Astrocyte (in vitro differentiated cells and primary cell): ENCODE data around the gene AMACR. TPM values are rescaled to one million over a fixed set of nuclear protein-coding genes. Genes with fewer than 3 reads are reported as not detected.

ENCODE experiments used
- DNase-seq: peaks from one replicate; pipeline ENCODE4 v3.0.0-alpha.2; 2010; ENCODE audit warnings: low read depth
- FAIRE-seq: peaks from 2 replicates; lab custom pipeline; 2011; peaks lifted over from hg19 to GRCh38; lab: Jason Lieb, UNC
- H2AFZ ChIP-seq: 2 replicates; pipeline ENCODE4 v1.6.0; 2012; ENCODE audit warnings: low read depth, low read length, inconsistent platforms
- H3K27ac ChIP-seq: 2 replicates; pipeline ENCODE4 v1.5.1; 2011; ENCODE audit warnings: low read depth, low read length, inconsistent platforms
- H3K27me3 ChIP-seq: 2 replicates; pipeline ENCODE4 v1.6.0; 2011; ENCODE audit warnings: low read length, inconsistent platforms; ENCODE audit not compliant: insufficient read depth
- H3K36me3 ChIP-seq: 2 replicates; pipeline ENCODE4 v1.5.1; 2011; ENCODE audit warnings: low read length, inconsistent platforms; ENCODE audit not compliant: insufficient read depth
- H3K4me1 ChIP-seq: 2 replicates; pipeline ENCODE4 v1.5.1; 2011; ENCODE audit warnings: low read length, inconsistent platforms; ENCODE audit not compliant: insufficient read depth
- H3K4me2 ChIP-seq: 2 replicates; pipeline ENCODE4 v1.6.0; 2012; ENCODE audit warnings: low read length, inconsistent platforms
- H3K4me3 ChIP-seq: 2 replicates; pipeline ENCODE4 v1.5.1; 2011; ENCODE audit warnings: low read depth, mild to moderate bottlenecking, low read length, inconsistent platforms; ENCODE audit not compliant: insufficient read depth
- H3K79me2 ChIP-seq: 2 replicates; pipeline ENCODE4 v1.6.0; 2012; ENCODE audit warnings: mild to moderate bottlenecking, low read length, inconsistent platforms; ENCODE audit not compliant: insufficient read depth
- H3K9ac ChIP-seq: 2 replicates; pipeline ENCODE4 v1.6.0; 2012; ENCODE audit warnings: mild to moderate bottlenecking, low read length, inconsistent platforms
- H3K9me3 ChIP-seq: 2 replicates; pipeline ENCODE4 v1.5.1; 2012; ENCODE audit warnings: low read depth, mild to moderate bottlenecking, low read length, inconsistent platforms; ENCODE audit not compliant: insufficient read depth
- H4K20me1 ChIP-seq: 2 replicates; pipeline ENCODE4 v1.6.0; 2012; ENCODE audit warnings: low read length, inconsistent platforms; ENCODE audit not compliant: insufficient read depth
- H3K27ac Mint-ChIP-seq: one replicate; pipeline ENCODE4 v1.8.0; 2021; ENCODE audit warnings: mild to moderate bottlenecking, mixed read lengths; ENCODE audit not compliant: unreplicated experiment
- H3K27me3 Mint-ChIP-seq: one replicate; pipeline ENCODE4 v1.8.0; 2021; ENCODE audit warnings: low read depth, mixed read lengths; ENCODE audit not compliant: unreplicated experiment
- H3K36me3 Mint-ChIP-seq: one replicate; pipeline ENCODE4 v1.8.0; 2021; ENCODE audit warnings: low read depth, mixed read lengths; ENCODE audit not compliant: unreplicated experiment
- H3K4me1 Mint-ChIP-seq: one replicate; pipeline ENCODE4 v1.8.0; 2021; ENCODE audit warnings: low read depth, mixed read lengths; ENCODE audit not compliant: unreplicated experiment
- H3K4me3 Mint-ChIP-seq: one replicate; pipeline ENCODE4 v1.8.0; 2021; ENCODE audit warnings: mild to moderate bottlenecking, moderate library complexity, mixed read lengths; ENCODE audit not compliant: unreplicated experiment
- H3K9me3 Mint-ChIP-seq: one replicate; pipeline ENCODE4 v1.8.0; 2021; ENCODE audit warnings: mild to moderate bottlenecking, mixed read lengths; ENCODE audit not compliant: unreplicated experiment
- EZH2 ChIP-seq: IDR thresholded peaks from 2 replicates; pipeline ENCODE4 v1.6.1; 2012; ENCODE audit warnings: mild to moderate bottlenecking, low read length, inconsistent platforms; ENCODE audit not compliant: insufficient read depth
- total RNA-seq: library from RNA; stranded (reverse); gene quantifications from 2 replicates; pipeline ENCODE4 v1.2.1, GENCODE V29; 2021
- TF ChIP-seq, protein P1 (sequence below): IDR thresholded peaks from 2 replicates; pipeline ENCODE4 v1.5.1; 2011; ENCODE audit warnings: low read depth, mild to moderate bottlenecking, inconsistent platforms, low read length, moderate library complexity; ENCODE audit not compliant: insufficient read depth

Gene AMACR
- total RNA-seq, 1 donor from 2014 or later = 13.4 TPM

- H3K4me1 ChIP-seq = no peaks in the 10 kb centered on the region
- no peak for FAIRE-seq
- Mint-ChIP-seq H3K4me1 (peaks cover 16% of the 10 kb centered on the region), H3K4me3 (no peak overlapping the region), H3K27me3 (no peaks in the 10 kb centered on the region), H3K9me3 (no peaks in the 10 kb centered on the region), H3K36me3 (peaks cover 13% of the 10 kb centered on the region), H3K27ac (no peak overlapping the region)
- no peaks in the 10 kb centered on the region for H3K27me3 ChIP-seq
- H4K20me1 ChIP-seq = no peaks in the 10 kb centered on the region
- no peaks in the 10 kb centered on the region for H3K9me3 ChIP-seq
- H3K79me2 ChIP-seq = no peaks in the 10 kb centered on the region
- no peak overlapping the region for H2AFZ ChIP-seq
- no peak for TF ChIP-seq EZH2
- TF ChIP-seq, protein P1, sequence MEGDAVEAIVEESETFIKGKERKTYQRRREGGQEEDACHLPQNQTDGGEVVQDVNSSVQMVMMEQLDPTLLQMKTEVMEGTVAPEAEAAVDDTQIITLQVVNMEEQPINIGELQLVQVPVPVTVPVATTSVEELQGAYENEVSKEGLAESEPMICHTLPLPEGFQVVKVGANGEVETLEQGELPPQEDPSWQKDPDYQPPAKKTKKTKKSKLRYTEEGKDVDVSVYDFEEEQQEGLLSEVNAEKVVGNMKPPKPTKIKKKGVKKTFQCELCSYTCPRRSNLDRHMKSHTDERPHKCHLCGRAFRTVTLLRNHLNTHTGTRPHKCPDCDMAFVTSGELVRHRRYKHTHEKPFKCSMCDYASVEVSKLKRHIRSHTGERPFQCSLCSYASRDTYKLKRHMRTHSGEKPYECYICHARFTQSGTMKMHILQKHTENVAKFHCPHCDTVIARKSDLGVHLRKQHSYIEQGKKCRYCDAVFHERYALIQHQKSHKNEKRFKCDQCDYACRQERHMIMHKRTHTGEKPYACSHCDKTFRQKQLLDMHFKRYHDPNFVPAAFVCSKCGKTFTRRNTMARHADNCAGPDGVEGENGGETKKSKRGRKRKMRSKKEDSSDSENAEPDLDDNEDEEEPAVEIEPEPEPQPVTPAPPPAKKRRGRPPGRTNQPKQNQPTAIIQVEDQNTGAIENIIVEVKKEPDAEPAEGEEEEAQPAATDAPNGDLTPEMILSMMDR = no peak
- H3K27ac ChIP-seq = no peak overlapping the region
- H3K9ac ChIP-seq = no peak overlapping the region
- H3K4me3 ChIP-seq = no peak overlapping the region
- DNase-seq = no peak
- no peak overlapping the region for H3K4me2 ChIP-seq
- peaks cover 9% of the 10 kb centered on the region for H3K36me3 ChIP-seq
These were observed 15.0 kb downstream of the AMACR start for GRCh38 chr5:33992864-33993263.

- no peak for FAIRE-seq
- Histone ChIP-seq H3K4me1 (no peaks in the 10 kb centered on the region), H3K36me3 (peaks cover 8% of the 10 kb centered on the region), H4K20me1 (no peaks in the 10 kb centered on the region), H3K4me2 (no peak overlapping the region), H3K27me3 (no peaks in the 10 kb centered on the region), H3K79me2 (no peaks in the 10 kb centered on the region), H3K4me3 (no peak overlapping the region), H2AFZ (no peak overlapping the region), H3K27ac (no peak overlapping the region), H3K9me3 (peaks cover 3% of the 10 kb centered on the region), H3K9ac (no peak overlapping the region)
- TF ChIP-seq, protein P1 = no peak
- no peak for TF ChIP-seq EZH2
- H3K9me3 Mint-ChIP-seq = no peaks in the 10 kb centered on the region
- no peak overlapping the region for H3K27ac Mint-ChIP-seq
- H3K36me3 Mint-ChIP-seq = peaks cover 14% of the 10 kb centered on the region
- DNase-seq = no peak
- no peaks in the 10 kb centered on the region for H3K27me3 Mint-ChIP-seq
- H3K4me1 Mint-ChIP-seq = peaks cover 5% of the 10 kb centered on the region
- no peak overlapping the region for H3K4me3 Mint-ChIP-seq
These were observed 22.4 kb downstream of the AMACR start for GRCh38 chr5:33985447-33985846.

- no peak within 1 kb of the TSS for H2AFZ ChIP-seq
- H3K79me2 ChIP-seq = no peaks in the 10 kb centered on the region
- no peaks in the 10 kb centered on the region for H4K20me1 ChIP-seq
- peaks cover 5% of the 10 kb centered on the region for H3K4me1 Mint-ChIP-seq
- FAIRE-seq (peak; percentile 68), DNase-seq (peak; percentile 40)
- no peaks in the 10 kb centered on the region for H3K27me3 ChIP-seq
- H3K9me3 Mint-ChIP-seq = no peaks in the 10 kb centered on the region
- H3K4me2 ChIP-seq = no peak within 1 kb of the TSS
- peaks cover 3% of the 10 kb centered on the region for H3K9me3 ChIP-seq
- no peak within 1 kb of the TSS for H3K4me3 Mint-ChIP-seq
- TF ChIP-seq, protein P1 = no peak
- TF ChIP-seq EZH2 = no peak
- H3K27ac ChIP-seq = no peak within 1 kb of the TSS
- H3K36me3 Mint-ChIP-seq = peaks cover 14% of the 10 kb centered on the region
- H3K9ac ChIP-seq = no peak within 1 kb of the TSS
- no peaks in the 10 kb centered on the region for H3K4me1 ChIP-seq
- H3K27ac Mint-ChIP-seq = peak within 1 kb of the TSS; percentile 21
- no peak within 1 kb of the TSS for H3K4me3 ChIP-seq
- no peaks in the 10 kb centered on the region for H3K27me3 Mint-ChIP-seq
- H3K36me3 ChIP-seq = peaks cover 8% of the 10 kb centered on the region
These were observed 23.2 kb downstream of the AMACR start, which contains the start of gene SLC45A2 for GRCh38 chr5:33984671-33985124. SLC45A2 (minus strand) TSS chr5:33984693; CDS start chr5:33984583, 110 bp downstream.
